HEK293 (cell line): ENCODE measurements around the gene TNFRSF4.
A peak's percentile ranks its signal among the peaks of the same experiment; 100 is the strongest.

Source experiments
- CTCF ChIA-PET: fragments of 350-600 bp; formaldehyde crosslinking; extraction: SDS; loops from one replicate; lab custom pipeline; 2021; ENCODE audit warnings: antibody characterized with exemption; lab: Yijun Ruan, JAX
- POLR2A ChIA-PET: fragments of 300-600 bp; formaldehyde crosslinking; extraction: SDS; loops from one replicate; lab custom pipeline; 2020; ENCODE audit warnings: antibody characterized with exemption, inconsistent platforms; lab: Yijun Ruan, JAX
- H3K27ac ChIP-seq: fragments of 200-500 bp; sonication (Bioruptor generic); 2 replicates; pipeline ENCODE4 v1.5.1; 2014; ENCODE audit warnings: low read depth, low read length, control low read depth, inconsistent platforms; ENCODE audit errors: extremely low read depth
- H3K36me3 ChIP-seq, 2 experiments: fragments of 200-500 bp in 1 of 2; sonication (Bioruptor generic) in 1 of 2; 1 replicate in 1 of 2; 2 replicates in 1 of 2; pipeline ENCODE4 v1.5.1; 2014 to 2017; ENCODE audit warnings: inconsistent platforms in 2 of 2, low read length in 2 of 2; ENCODE audit not compliant: control insufficient read depth in 2 of 2, insufficient read depth in 1 of 2
- H3K4me1 ChIP-seq: fragments of 200-500 bp; sonication (Bioruptor generic); 2 replicates; pipeline ENCODE4 v1.5.1; 2014; ENCODE audit warnings: mild to moderate bottlenecking, low read length, inconsistent platforms; ENCODE audit not compliant: control insufficient read depth, insufficient read depth
- H3K4me3 ChIP-seq: 2 replicates; pipeline ENCODE4 v1.5.1; 2011; ENCODE audit warnings: low read depth, mild to moderate bottlenecking, control low read depth, low read length, moderate library complexity
- H3K9me3 ChIP-seq: fragments of 200-500 bp; sonication (Bioruptor generic); 2 replicates; pipeline ENCODE4 v1.5.1; 2014; ENCODE audit warnings: low read depth, low read length, inconsistent platforms; ENCODE audit not compliant: control insufficient read depth, insufficient read depth
- BCL11A ChIP-seq: fragments of 450-650 bp; formaldehyde crosslinking; IDR thresholded peaks from 2 replicates; pipeline ENCODE4 v1.5.1; 2016; ENCODE audit warnings: low read depth, missing biosample characterization, missing genetic modification characterization
- GLIS2 ChIP-seq: fragments of 450-650 bp; formaldehyde crosslinking; IDR thresholded peaks from 2 replicates; pipeline ENCODE4 v1.5.1; 2016; ENCODE audit warnings: missing biosample characterization, missing genetic modification characterization
- HIC1 ChIP-seq: fragments of 450-650 bp; formaldehyde crosslinking; IDR thresholded peaks from 2 replicates; pipeline ENCODE4 v1.5.1; 2016; ENCODE audit warnings: missing biosample characterization, missing genetic modification characterization
- IKZF3 ChIP-seq: fragments of 450-650 bp; IDR thresholded peaks from 2 replicates; pipeline ENCODE4 v1.5.0; 2018; ENCODE audit warnings: missing biosample characterization, mild to moderate bottlenecking, missing genetic modification characterization, moderate library complexity
- KLF10 ChIP-seq: fragments of 450-650 bp; IDR thresholded peaks from 2 replicates; pipeline ENCODE4 v1.5.1; 2018; ENCODE audit warnings: missing biosample characterization, mild to moderate bottlenecking, missing genetic modification characterization
- KLF17 ChIP-seq: fragments of 450-650 bp; formaldehyde crosslinking; IDR thresholded peaks from 2 replicates; pipeline ENCODE4 v1.5.1; 2016; ENCODE audit warnings: missing biosample characterization, missing genetic modification characterization
- KLF8 ChIP-seq: fragments of 450-650 bp; formaldehyde crosslinking; IDR thresholded peaks from 2 replicates; pipeline ENCODE4 v1.5.1; 2016; ENCODE audit warnings: missing biosample characterization, missing genetic modification characterization
- KLF9 ChIP-seq: fragments of 450-650 bp; formaldehyde crosslinking; IDR thresholded peaks from 2 replicates; pipeline ENCODE4 v1.5.1; 2016; ENCODE audit warnings: missing biosample characterization, missing genetic modification characterization, low read depth
- PATZ1 ChIP-seq: fragments of 450-650 bp; formaldehyde crosslinking; IDR thresholded peaks from 2 replicates; pipeline ENCODE4 v1.5.1; 2016; ENCODE audit warnings: missing biosample characterization, missing genetic modification characterization
- SP3 ChIP-seq: fragments of 450-650 bp; formaldehyde crosslinking; IDR thresholded peaks from 2 replicates; pipeline ENCODE4 v1.5.1; 2016; ENCODE audit warnings: missing biosample characterization, missing genetic modification characterization
- ZBTB11 ChIP-seq: fragments of 450-650 bp; formaldehyde crosslinking; conservative IDR thresholded peaks from 2 replicates; pipeline ENCODE4 v1.5.1; 2016; ENCODE audit warnings: low read depth, missing biosample characterization, missing genetic modification characterization
- ZFP69B ChIP-seq: fragments of 450-650 bp; formaldehyde crosslinking; IDR thresholded peaks from 2 replicates; pipeline ENCODE4 v1.5.1; 2016; ENCODE audit warnings: missing biosample characterization, missing genetic modification characterization
- ZIC2 ChIP-seq: fragments of 450-650 bp; formaldehyde crosslinking; IDR thresholded peaks from 2 replicates; pipeline ENCODE4 v1.5.1; 2016; ENCODE audit warnings: missing biosample characterization, missing genetic modification characterization
- ZNF24 ChIP-seq: fragments of 450-650 bp; formaldehyde crosslinking; IDR thresholded peaks from 2 replicates; pipeline ENCODE4 v1.5.1; 2016; ENCODE audit warnings: missing biosample characterization, missing genetic modification characterization
- ZNF394 ChIP-seq: fragments of 450-650 bp; formaldehyde crosslinking; IDR thresholded peaks from 2 replicates; pipeline ENCODE4 v1.5.1; 2016; ENCODE audit warnings: missing biosample characterization, missing genetic modification characterization, mild to moderate bottlenecking, moderate library complexity, borderline replicate concordance
- ZNF518A ChIP-seq: fragments of 450-650 bp; formaldehyde crosslinking; conservative IDR thresholded peaks from 2 replicates; pipeline ENCODE4 v1.5.1; 2016; ENCODE audit warnings: low read depth, missing biosample characterization, missing genetic modification characterization
- ZNF704 ChIP-seq: fragments of 450-650 bp; formaldehyde crosslinking; IDR thresholded peaks from 2 replicates; pipeline ENCODE4 v1.5.1; 2016; ENCODE audit warnings: missing biosample characterization, missing genetic modification characterization

Gene TNFRSF4

GRCh38 chr1:1239614-1240347, 25.8 kb upstream of the TNFRSF4 start (continued):
- peak; percentile 79 for TF ChIP-seq HIC1 (tag by site-specific recombination)
- no peak for TF ChIP-seq ZNF24 (tag by site-specific recombination)
- TF ChIP-seq KLF10 (tag by site-specific recombination): peak; percentile 23; the same call in 1 of the 2 replicates
- TF ChIP-seq KLF17 (tag by site-specific recombination): peak; percentile 74; the same call in 1 of the 2 replicates
- 0 out of 2 replicates have a peak, but pooled peaks have one; percentile 9 for TF ChIP-seq KLF8 (tag by site-specific recombination)
- 0 out of 2 replicates have a peak, but pooled peaks have one; percentile 26 for TF ChIP-seq KLF9 (tag by site-specific recombination)

- Histone ChIP-seq H3K9me3 (no peaks in the 10 kb centered on the region), H3K27ac (no peak overlapping the region), H3K36me3 (peaks cover 0 to 7% of the 10 kb centered on the region in 2 experiments; a peak in 1 of 3 replicates), H3K4me3 (no peak overlapping the region), H3K4me1 (no peaks in the 10 kb centered on the region)
- CTCF ChIA-PET: interaction anchor here (1.2 kb wide), 1 partner anchor 255 kb away, joined by 3 read pairs; no protein-coding TSS in a partner anchor
- POLR2A ChIA-PET: interaction anchor here (1.5 kb wide), 1 partner anchor 27 kb away, joined by 4 read pairs; no protein-coding TSS in a partner anchor
- TF ChIP-seq KLF8 (tag by site-specific recombination): peak; percentile 31; the same call in 1 of the 2 replicates
- TF ChIP-seq PATZ1 (tag by site-specific recombination): peak; percentile 20; the same call in 1 of the 2 replicates
- TF ChIP-seq ZNF394 (tag by site-specific recombination): no peak
- 0 out of 2 replicates have a peak, but pooled peaks have one; percentile 14 for TF ChIP-seq BCL11A (tag by site-specific recombination)
- TF ChIP-seq GLIS2 (tag by site-specific recombination): peak; percentile 76
- no peak for TF ChIP-seq ZBTB11
- TF ChIP-seq IKZF3 (tag by site-specific recombination): no peak
- no peak for TF ChIP-seq ZNF518A (tag by site-specific recombination)
- TF ChIP-seq SP3 (tag by site-specific recombination): no peak
- TF ChIP-seq ZFP69B (tag by site-specific recombination): no peak
- TF ChIP-seq ZIC2: no peak
- TF ChIP-seq ZNF704 (tag by site-specific recombination): no peak
Measured at GRCh38 chr1:1239227-1239613, 25.3 kb upstream of the TNFRSF4 start.
